Prostate gland (tissue), 2 donors: Measurements from ENCODE around the gene GMNN. TPM values are rescaled to one million over a fixed set of nuclear protein-coding genes. Genes with fewer than 3 reads are reported as not detected.

Source experiments
- DNase-seq: peaks from one replicate; pipeline ENCODE4 v3.0.0-alpha.2; 2019; ENCODE audit warnings: low spot score
- H3K27ac ChIP-seq, 2 donors: fragments of 200-600 bp; sonication (generic); 2 replicates each; pipeline ENCODE4 v1.5.1; 2017 to 2019
- H3K27me3 ChIP-seq: fragments of 200-600 bp; sonication (generic); replicated peaks from 2 replicates; pipeline ENCODE4 v1.5.1; 2019; ENCODE audit not compliant: insufficient read depth
- H3K36me3 ChIP-seq, 2 donors: fragments of 200-600 bp; sonication (generic); 1 replicate in 1 of 2; 2 replicates in 1 of 2; pipeline versions ENCODE4 v1.5.1 to v1.8.1; 2017 to 2019
- H3K4me1 ChIP-seq: fragments of 200-600 bp; sonication (generic); replicated peaks from 2 replicates; pipeline ENCODE4 v1.5.1; 2019
- H3K4me3 ChIP-seq, 2 donors: fragments of 200-600 bp; sonication (generic); 2 replicates each; pipeline ENCODE4 v1.5.1; 2017 to 2019
- H3K9me3 ChIP-seq: fragments of 200-600 bp; sonication (generic); 2 replicates; pipeline ENCODE4 v1.5.1; 2017
- CTCF ChIP-seq, 4 experiments: fragments of 200-600 bp in 2 of 4; fragments of 450-650 bp in 2 of 4; sonication (generic) in 2 of 4; IDR thresholded peaks; 1 replicate in 3 of 4; 2 replicates in 1 of 4; pipeline ENCODE4 v1.5.1; 2016 to 2019; ENCODE audit warnings: antibody characterized with exemption in 4 of 4, mild to moderate bottlenecking in 2 of 4, moderate library complexity in 2 of 4
- POLR2A ChIP-seq: fragments of 450-650 bp; IDR thresholded peaks from one replicate; pipeline ENCODE4 v1.6.1; 2016; ENCODE audit warnings: antibody characterized with exemption, mild to moderate bottlenecking
- POLR2AphosphoS5 ChIP-seq: sonication (generic); formaldehyde crosslinking; IDR thresholded peaks from one replicate; pipeline ENCODE4 v1.6.1; 2017; ENCODE audit warnings: antibody characterized with exemption
- WGBS: methylation state at CpG from one replicate; pipeline ENCODE4 v1.1.5; 2018; 5-methylcytosine and 5-hydroxymethylcytosine counted together
- intact Hi-C: fragments of 100-400 bp; cut with DNase I; formaldehyde crosslinking; loops from one replicate; pipeline ENCODE4 v1.14.2; 2022
- total RNA-seq, 2 donors: library from RNA; depleted of rRNA; stranded (reverse); fragments of >200 nt; gene quantifications; one replicate each; pipeline ENCODE4 v1.1.0, GENCODE V29; 2016

Gene GMNN
- total RNA-seq, 2 donors from 2014 or later, result 9.0 to 129 TPM

- Histone ChIP-seq H3K9me3 (no peaks in the 10 kb centered on the region), H3K36me3 (no peaks in the 10 kb centered on the region), H3K27ac (no peak overlapping the region), H3K4me3 (no peak overlapping the region), H3K4me1 (no peaks in the 10 kb centered on the region), H3K27me3 (no peaks in the 10 kb centered on the region)
- intact Hi-C loops, result no loop called here
- TF ChIP-seq POLR2AphosphoS5 (no peak), POLR2A (no peak), CTCF (IDR thresholded peaks at IDR 0.05) (no peak)
- no peak for DNase-seq
These were observed 19.5 kb upstream of the GMNN start for GRCh38 chr6:24755279-24755678.

- no peak for TF ChIP-seq POLR2A
- TF ChIP-seq CTCF (IDR thresholded peaks at IDR 0.05), result no peak
- no peak for TF ChIP-seq POLR2AphosphoS5
- Histone ChIP-seq H3K4me3 (no peak overlapping the region), H3K36me3 (no peaks in the 10 kb centered on the region), H3K27me3 (no peaks in the 10 kb centered on the region), H3K27ac (no peak overlapping the region), H3K9me3 (no peaks in the 10 kb centered on the region), H3K4me1 (no peaks in the 10 kb centered on the region)
- 93% methylated on average over 6 of the region's 6 CpGs for WGBS
- intact Hi-C loops, result no loop called here
- no peak for DNase-seq
These were observed 17.1 kb upstream of the GMNN start for GRCh38 chr6:24757611-24758010.

GRCh38 chr6:24759718-24760117 is 15.0 kb upstream of the GMNN start:
- 98% methylated on average over 3 of the region's 3 CpGs for WGBS
- H3K9me3 ChIP-seq, result no peaks in the 10 kb centered on the region
- no peak overlapping the region for H3K4me3 ChIP-seq
- DNase-seq, result no peak
- no peaks in the 10 kb centered on the region for H3K36me3 ChIP-seq
- TF ChIP-seq CTCF (IDR thresholded peaks at IDR 0.05) (no peak), POLR2A (no peak), POLR2AphosphoS5 (no peak)
- H3K27me3 ChIP-seq, result no peaks in the 10 kb centered on the region
- intact Hi-C loops, result no loop called here
- H3K27ac ChIP-seq, result no peak overlapping the region
- H3K4me1 ChIP-seq, result no peaks in the 10 kb centered on the region

- H3K36me3 ChIP-seq, result no peaks in the 10 kb centered on the region
- H3K27ac ChIP-seq, result no peak overlapping the region
- DNase-seq, result no peak
- no peak overlapping the region for H3K4me3 ChIP-seq
- H3K27me3 ChIP-seq, result no peaks in the 10 kb centered on the region
- TF ChIP-seq POLR2AphosphoS5 (no peak), CTCF (IDR thresholded peaks at IDR 0.05) (no peak), POLR2A (no peak)
- no peaks in the 10 kb centered on the region for H3K9me3 ChIP-seq
- 99% methylated on average over 5 of the region's 5 CpGs for WGBS
- intact Hi-C loops, result no loop called here
- no peaks in the 10 kb centered on the region for H3K4me1 ChIP-seq
These were observed 14.5 kb upstream of the GMNN start for GRCh38 chr6:24760210-24760609.

- Histone ChIP-seq H3K4me3 (no peak overlapping the region), H3K27me3 (no peaks in the 10 kb centered on the region), H3K4me1 (no peaks in the 10 kb centered on the region), H3K27ac (no peak overlapping the region), H3K36me3 (no peaks in the 10 kb centered on the region), H3K9me3 (no peaks in the 10 kb centered on the region)
- intact Hi-C loops, result no loop called here
- 83% methylated on average over 14 of the region's 17 CpGs for WGBS
- TF ChIP-seq POLR2AphosphoS5 (no peak), CTCF (IDR thresholded peaks at IDR 0.05) (no peak), POLR2A (no peak)
- DNase-seq, result no peak
These were observed 13.4 kb upstream of the GMNN start for GRCh38 chr6:24761193-24761835.
